ENCODE measurements around the gene CASP9.

GRCh38 chr1:15550573-15550972 lies 26.6 kb upstream of the CASP9 start:
- TF ChIP-seq CTCF (IDR thresholded peaks at IDR 0.05 in 2 of 3, conservative IDR thresholded peaks at IDR 0.05 in 1 of 3; ENCODE audit: control insufficient read depth in 2 of 3, extremely low read depth in 1 of 3, insufficient read depth in 1 of 3, low read depth in 3 of 3, low read length in 3 of 3) (no peak), EP300 (IDR thresholded peaks at IDR 0.05; ENCODE audit: borderline replicate concordance in 1 of 2, control insufficient read depth in 1 of 2, low read depth in 2 of 2, low read length in 2 of 2) (no peak), BHLHE40 (IDR thresholded peaks at IDR 0.05; ENCODE audit: borderline replicate concordance in 1 of 2, low read depth in 2 of 2, low read length in 1 of 2) (no peak), MXI1 (IDR thresholded peaks at IDR 0.05; ENCODE audit: low read depth, low read length) (no peak), POLR2AphosphoS5 (IDR thresholded peaks at IDR 0.05; ENCODE audit: low read length) (no peak), TAF1 (IDR thresholded peaks at IDR 0.05; ENCODE audit: borderline replicate concordance, low read depth, low read length) (no peak), SMAD1 (IDR thresholded peaks at IDR 0.05; ENCODE audit: low read depth, partially characterized antibody) (no peak), MEF2A (IDR thresholded peaks at IDR 0.05; ENCODE audit: insufficient read depth, low read depth, low read length) (no peak), CBX5 (IDR thresholded peaks at IDR 0.05; ENCODE audit: low read depth) (no peak), SP1 (IDR thresholded peaks at IDR 0.05; ENCODE audit: low read depth, low read length) (no peak), ELK1 (IDR thresholded peaks at IDR 0.05; ENCODE audit: low read depth, low read length) (no peak)

Data from GM12878 (cell line).